Neutrophil (primary cell): ENCODE measurements around the gene CCDC136.

Experiments
- H3K27ac ChIP-seq: fragments of 200-600 bp; sonication (generic); 2 replicates; pipeline ENCODE4 v1.5.1; 2016; ENCODE audit warnings: mild to moderate bottlenecking, moderate library complexity
- H3K27me3 ChIP-seq: fragments of 200-600 bp; sonication (generic); 2 replicates; pipeline ENCODE4 v1.6.0; 2016; ENCODE audit warnings: mild to moderate bottlenecking
- H3K36me3 ChIP-seq: fragments of 200-600 bp; sonication (generic); 2 replicates; pipeline ENCODE4 v1.5.1; 2017
- H3K4me1 ChIP-seq, 2 experiments: fragments of 200-600 bp in 1 of 2; sonication (generic) in 1 of 2; 1 replicate in 1 of 2; 2 replicates in 1 of 2; pipeline versions ENCODE4 v1.5.1 to v1.6.1; 2013 to 2016; ENCODE audit warnings: low read depth in 1 of 2, low read length in 1 of 2, mild to moderate bottlenecking in 1 of 2, moderate library complexity in 1 of 2; ENCODE audit not compliant: control insufficient read depth in 1 of 2, insufficient read depth in 1 of 2
- H3K4me3 ChIP-seq, 2 experiments: fragments of 200-600 bp in 1 of 2; sonication (generic) in 1 of 2; 1 replicate in 1 of 2; 2 replicates in 1 of 2; pipeline ENCODE4 v1.5.1; 2013 to 2016; ENCODE audit warnings: low read depth in 1 of 2, low read length in 1 of 2, mild to moderate bottlenecking in 1 of 2, moderate library complexity in 1 of 2
- H3K9me3 ChIP-seq: fragments of 200-600 bp; sonication (generic); 2 replicates; pipeline ENCODE4 v1.5.1; 2016
- CTCF ChIP-seq: fragments of 200-600 bp; sonication (generic); IDR thresholded peaks from 2 replicates; pipeline ENCODE4 v1.5.1; 2016; ENCODE audit warnings: antibody characterized with exemption

Gene CCDC136

GRCh38 chr7:128852537-128853254 is 60.9 kb downstream of the CCDC136 start:
- Histone ChIP-seq H3K9me3 (no peaks in the 10 kb centered on the region), H3K36me3 (no peaks in the 10 kb centered on the region), H3K27ac (no peak overlapping the region), H3K4me1 (no peaks in the 10 kb centered on the region), H3K27me3 (peaks cover 19% of the 10 kb centered on the region), H3K4me3 (no peak overlapping the region)
- no peak for TF ChIP-seq CTCF

GRCh38 chr7:128853799-128854198 is 62.0 kb downstream of the CCDC136 start:
- H3K4me1 ChIP-seq: no peaks in the 10 kb centered on the region
- no peak for TF ChIP-seq CTCF
- H3K9me3 ChIP-seq: no peaks in the 10 kb centered on the region
- H3K36me3 ChIP-seq: no peaks in the 10 kb centered on the region
- no peak overlapping the region for H3K27ac ChIP-seq
- peaks cover 19% of the 10 kb centered on the region for H3K27me3 ChIP-seq
- H3K4me3 ChIP-seq: no peak overlapping the region

- Histone ChIP-seq H3K9me3 (no peaks in the 10 kb centered on the region), H3K36me3 (no peaks in the 10 kb centered on the region), H3K27ac (no peak overlapping the region), H3K4me3 (no peak overlapping the region), H3K27me3 (peaks cover 19% of the 10 kb centered on the region), H3K4me1 (no peaks in the 10 kb centered on the region)
- no peak for TF ChIP-seq CTCF
These were observed 62.6 kb downstream of the CCDC136 start for GRCh38 chr7:128854396-128854795.

GRCh38 chr7:128855559-128855958 is 63.8 kb downstream of the CCDC136 start:
- Histone ChIP-seq H3K27me3 (peaks cover 19% of the 10 kb centered on the region), H3K4me1 (no peaks in the 10 kb centered on the region), H3K4me3 (no peak overlapping the region), H3K36me3 (no peaks in the 10 kb centered on the region), H3K27ac (no peak overlapping the region), H3K9me3 (no peaks in the 10 kb centered on the region)
- TF ChIP-seq CTCF: no peak

GRCh38 chr7:128856001-128856718 is 64.4 kb downstream of the CCDC136 start:
- Histone ChIP-seq H3K4me3 (no peak overlapping the region), H3K36me3 (no peaks in the 10 kb centered on the region), H3K9me3 (no peaks in the 10 kb centered on the region), H3K27me3 (peaks cover 19% of the 10 kb centered on the region), H3K4me1 (no peaks in the 10 kb centered on the region), H3K27ac (no peak overlapping the region)
- no peak for TF ChIP-seq CTCF
